NT2/D1 (cell line): ENCODE data around the gene BSND.
"Not testable (repeated sequence)": the region's sequence is repeated elsewhere in the genome, so short reads cannot be mapped to it uniquely, and the experiment has no call there.

Experiments used
- SUZ12 ChIP-seq: IDR thresholded peaks from 2 replicates; pipeline ENCODE4 v1.6.1; 2011; ENCODE audit not compliant: insufficient read length, insufficient read depth; ENCODE audit errors: extremely low read depth
- YY1 ChIP-seq: IDR thresholded peaks from 2 replicates; pipeline ENCODE4 v1.6.1; 2011; ENCODE audit not compliant: insufficient read length, insufficient read depth

GRCh38 chr1:55024163-55024562 is 25.4 kb downstream of the BSND start:
- not testable (repeated sequence) for TF ChIP-seq SUZ12, YY1
